Measurements from ENCODE around the gene LDLRAD3.

DNA sequence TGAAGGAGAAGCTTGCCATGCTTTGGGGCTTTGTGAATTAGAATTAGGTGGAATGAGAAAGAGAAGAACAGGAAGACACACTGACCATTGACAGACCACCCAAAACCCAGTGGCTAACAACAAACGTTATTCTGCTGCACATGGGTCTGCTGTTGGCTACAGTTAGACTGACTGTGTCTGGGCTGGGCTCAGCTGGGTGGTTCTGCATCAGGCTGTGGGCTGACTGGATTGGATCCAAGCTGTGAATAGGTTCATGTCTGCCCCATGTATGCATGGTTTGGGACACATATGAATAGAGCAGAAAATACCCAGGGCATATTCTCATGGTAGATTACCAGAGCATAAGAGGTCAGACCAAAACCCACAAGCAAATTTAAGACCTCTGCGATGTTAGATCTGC, 11.7 kb upstream of the LDLRAD3 start:
- TF ChIP-seq, protein P1, sequence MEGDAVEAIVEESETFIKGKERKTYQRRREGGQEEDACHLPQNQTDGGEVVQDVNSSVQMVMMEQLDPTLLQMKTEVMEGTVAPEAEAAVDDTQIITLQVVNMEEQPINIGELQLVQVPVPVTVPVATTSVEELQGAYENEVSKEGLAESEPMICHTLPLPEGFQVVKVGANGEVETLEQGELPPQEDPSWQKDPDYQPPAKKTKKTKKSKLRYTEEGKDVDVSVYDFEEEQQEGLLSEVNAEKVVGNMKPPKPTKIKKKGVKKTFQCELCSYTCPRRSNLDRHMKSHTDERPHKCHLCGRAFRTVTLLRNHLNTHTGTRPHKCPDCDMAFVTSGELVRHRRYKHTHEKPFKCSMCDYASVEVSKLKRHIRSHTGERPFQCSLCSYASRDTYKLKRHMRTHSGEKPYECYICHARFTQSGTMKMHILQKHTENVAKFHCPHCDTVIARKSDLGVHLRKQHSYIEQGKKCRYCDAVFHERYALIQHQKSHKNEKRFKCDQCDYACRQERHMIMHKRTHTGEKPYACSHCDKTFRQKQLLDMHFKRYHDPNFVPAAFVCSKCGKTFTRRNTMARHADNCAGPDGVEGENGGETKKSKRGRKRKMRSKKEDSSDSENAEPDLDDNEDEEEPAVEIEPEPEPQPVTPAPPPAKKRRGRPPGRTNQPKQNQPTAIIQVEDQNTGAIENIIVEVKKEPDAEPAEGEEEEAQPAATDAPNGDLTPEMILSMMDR (IDR thresholded peaks at IDR 0.05) = no peak
- TF ChIP-seq ZFX (IDR thresholded peaks at IDR 0.05; ENCODE audit: borderline replicate concordance) = no peak

Measured in 22Rv1 (cell line).